SU-DHL-6 (cell line): ENCODE results near the gene ACRBP.

Experiments used
- H2AFZ ChIP-seq: fragments of 200-600 bp; sonication (generic); 2 replicates; pipeline ENCODE4 v1.6.1; 2014; ENCODE audit warnings: low read depth, mild to moderate bottlenecking, moderate library complexity, mixed read lengths, antibody characterized with exemption, low read length; ENCODE audit not compliant: severe bottlenecking
- H3F3A ChIP-seq: fragments of 200-600 bp; shearing (Covaris generic); 2 replicates; pipeline ENCODE4 v1.6.0; 2016; ENCODE audit warnings: antibody characterized with exemption, mild to moderate bottlenecking; ENCODE audit not compliant: insufficient read depth
- H3K27ac ChIP-seq: fragments of 200-600 bp; sonication (generic); 2 replicates; pipeline ENCODE4 v1.5.1; 2016; ENCODE audit warnings: low read depth, mild to moderate bottlenecking, low read length, moderate library complexity, mixed read lengths
- H3K27me3 ChIP-seq: fragments of 200-600 bp; sonication (generic), shearing (Covaris generic); 2 replicates; pipeline ENCODE4 v1.6.0; 2014; ENCODE audit warnings: mild to moderate bottlenecking, low read length
- H3K36me3 ChIP-seq: fragments of 200-600 bp; sonication (generic); 2 replicates; pipeline ENCODE4 v1.6.1; 2014; ENCODE audit warnings: mild to moderate bottlenecking, low read length, mixed read lengths
- H3K4me2 ChIP-seq: fragments of 300-600, 200-600 bp; shearing (Covaris generic), sonication (generic); 2 replicates; pipeline ENCODE4 v1.6.0; 2014; ENCODE audit warnings: low read length, low read depth, mild to moderate bottlenecking; ENCODE audit not compliant: poor library complexity, severe bottlenecking
- H3K4me3 ChIP-seq: fragments of 200-600 bp; sonication (generic); 2 replicates; pipeline ENCODE4 v1.5.1; 2014; ENCODE audit warnings: antibody characterized with exemption, low read length, mild to moderate bottlenecking, mixed read lengths; ENCODE audit not compliant: insufficient read depth, poor library complexity, severe bottlenecking
- H3K79me2 ChIP-seq: fragments of 200-600 bp; sonication (generic); 2 replicates; pipeline ENCODE4 v1.6.1; 2014; ENCODE audit warnings: mild to moderate bottlenecking, low read length, moderate library complexity; ENCODE audit not compliant: insufficient read depth
- H3K9ac ChIP-seq: fragments of 200-600 bp; sonication (generic); 2 replicates; pipeline ENCODE4 v1.7.0; 2014; ENCODE audit warnings: mild to moderate bottlenecking, low read length
- H3K9me2 ChIP-seq: fragments of 200-600 bp; sonication (generic); replicated peaks from 2 replicates; pipeline ENCODE4 v1.6.1; 2014; ENCODE audit warnings: low read length; ENCODE audit not compliant: insufficient read depth
- H3K9me3 ChIP-seq: fragments of 200-600 bp; sonication (generic); 2 replicates; pipeline ENCODE4 v1.6.1; 2014; ENCODE audit warnings: low read length, mixed read lengths; ENCODE audit not compliant: insufficient read depth
- H4K20me1 ChIP-seq: fragments of 200-600 bp; sonication (generic); 2 replicates; pipeline ENCODE4 v1.6.1; 2014; ENCODE audit warnings: low read depth, mild to moderate bottlenecking, antibody characterized with exemption, low read length, moderate library complexity, mixed read lengths
- CTCF ChIP-seq: fragments of 200-600 bp; sonication (generic); IDR thresholded peaks from one replicate; pipeline ENCODE4 v1.5.1; 2017; ENCODE audit warnings: antibody characterized with exemption, mild to moderate bottlenecking, low read length, moderate library complexity; ENCODE audit not compliant: insufficient read depth, poor library complexity, severe bottlenecking
- EZH2phosphoT487 ChIP-seq: fragments of 200-600 bp; sonication (generic), shearing (Covaris generic); conservative IDR thresholded peaks from 2 replicates; pipeline ENCODE4 v1.6.1; 2018; ENCODE audit warnings: mild to moderate bottlenecking, antibody characterized with exemption, low read length, moderate library complexity, mixed read lengths

The ACRBP gene

GRCh38 chr12:6612652-6613014 is 34.6 kb downstream of the ACRBP start:
- H2AFZ ChIP-seq, result no peak overlapping the region
- H4K20me1 ChIP-seq, result no peaks in the 10 kb centered on the region
- H3K9ac ChIP-seq, result 0 out of 2 replicates have a peak overlapping the region, but pooled peaks have one; percentile 36
- H3K27me3 ChIP-seq, result no peaks in the 10 kb centered on the region
- peak overlapping the region; percentile 25 for H3K4me2 ChIP-seq
- H3F3A ChIP-seq, result peaks cover 43% of the 10 kb centered on the region
- peak overlapping the region; percentile 49; the same call in 1 of the 2 replicates for H3K27ac ChIP-seq
- no peaks in the 10 kb centered on the region for H3K36me3 ChIP-seq
- no peaks in the 10 kb centered on the region for H3K9me2 ChIP-seq
- H3K79me2 ChIP-seq, result no peaks in the 10 kb centered on the region
- H3K4me3 ChIP-seq, result no peak overlapping the region
- no peaks in the 10 kb centered on the region for H3K9me3 ChIP-seq
- TF ChIP-seq EZH2phosphoT487, result no peak
- TF ChIP-seq CTCF, result no peak

DNA sequence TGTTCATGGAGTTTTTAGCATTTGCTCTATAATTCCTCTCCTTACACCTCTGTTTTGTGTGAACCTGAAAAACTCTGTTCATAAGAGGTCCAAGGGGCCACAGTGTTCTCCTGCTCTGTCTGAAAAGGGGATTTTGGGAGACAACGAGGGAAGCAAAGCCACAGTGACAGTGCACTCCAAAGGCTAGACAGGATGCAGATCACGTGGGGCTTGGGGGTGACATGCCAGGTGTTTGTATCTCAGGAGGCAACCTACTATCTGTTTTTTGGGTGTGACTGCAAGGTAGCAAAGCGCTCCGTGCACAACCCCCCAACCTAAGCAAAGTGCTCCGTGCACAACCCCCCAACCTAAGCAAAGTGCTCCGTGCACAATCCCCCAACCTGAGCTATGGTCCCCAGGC is 35.0 kb downstream of the ACRBP start:
- no peak overlapping the region for H2AFZ ChIP-seq
- H3K9ac ChIP-seq, result no peak overlapping the region

GRCh38 chr12:6608592-6609281 is 38.5 kb downstream of the ACRBP start:
- H3K4me2 ChIP-seq, result no peak overlapping the region
- peaks cover 37% of the 10 kb centered on the region for H3F3A ChIP-seq
- peak overlapping the region; percentile 55 for H3K27ac ChIP-seq
- H4K20me1 ChIP-seq, result peaks cover 7% of the 10 kb centered on the region; the same call in 1 of the 2 replicates
- no peak overlapping the region for H3K9ac ChIP-seq
- H3K36me3 ChIP-seq, result no peaks in the 10 kb centered on the region
- H3K79me2 ChIP-seq, result peaks cover 30% of the 10 kb centered on the region
- H3K4me3 ChIP-seq, result no peak overlapping the region
- no peaks in the 10 kb centered on the region for H3K9me3 ChIP-seq
- H3K9me2 ChIP-seq, result no peaks in the 10 kb centered on the region
- H3K27me3 ChIP-seq, result no peaks in the 10 kb centered on the region
- H2AFZ ChIP-seq, result peak overlapping the region; percentile 3
- no peak for TF ChIP-seq CTCF
- TF ChIP-seq EZH2phosphoT487, result no peak

More for the DNA sequence above, 35.0 kb downstream of the ACRBP start:
- peak overlapping the region; percentile 25 for H3K4me2 ChIP-seq
- no peaks in the 10 kb centered on the region for H3K9me3 ChIP-seq
- peak overlapping the region; percentile 17 for H3K27ac ChIP-seq
- H3K27me3 ChIP-seq, result no peaks in the 10 kb centered on the region
- no peaks in the 10 kb centered on the region for H4K20me1 ChIP-seq
- H3K36me3 ChIP-seq, result no peaks in the 10 kb centered on the region
- H3K4me3 ChIP-seq, result no peak overlapping the region
- H3K79me2 ChIP-seq, result no peaks in the 10 kb centered on the region
- no peak for TF ChIP-seq CTCF
- TF ChIP-seq EZH2phosphoT487, result no peak
- peaks cover 40% of the 10 kb centered on the region for H3F3A ChIP-seq
- H3K9me2 ChIP-seq, result no peaks in the 10 kb centered on the region
